M059J (cell line): ENCODE data around the gene RNF138. TPM values are rescaled to one million over a fixed set of nuclear protein-coding genes. Genes with fewer than 3 reads are reported as not detected.
"Not testable (repeated sequence)": the region's sequence is repeated elsewhere in the genome, so short reads cannot be mapped to it uniquely, and the experiment has no call there.

Experiments
- DNase-seq: peaks from one replicate; pipeline ENCODE4 v3.0.0-alpha.2; 2012; ENCODE audit warnings: low read depth
- total RNA-seq: library from RNA; depleted of rRNA; stranded (reverse); fragments of >200 nt; shearing (Covaris generic); gene quantifications from 2 replicates; pipeline ENCODE4 v1.2.3, GENCODE V29; 2014

The RNF138 gene
- total RNA-seq, 1 experiment from 2014 or later = 78.6 TPM

DNA sequence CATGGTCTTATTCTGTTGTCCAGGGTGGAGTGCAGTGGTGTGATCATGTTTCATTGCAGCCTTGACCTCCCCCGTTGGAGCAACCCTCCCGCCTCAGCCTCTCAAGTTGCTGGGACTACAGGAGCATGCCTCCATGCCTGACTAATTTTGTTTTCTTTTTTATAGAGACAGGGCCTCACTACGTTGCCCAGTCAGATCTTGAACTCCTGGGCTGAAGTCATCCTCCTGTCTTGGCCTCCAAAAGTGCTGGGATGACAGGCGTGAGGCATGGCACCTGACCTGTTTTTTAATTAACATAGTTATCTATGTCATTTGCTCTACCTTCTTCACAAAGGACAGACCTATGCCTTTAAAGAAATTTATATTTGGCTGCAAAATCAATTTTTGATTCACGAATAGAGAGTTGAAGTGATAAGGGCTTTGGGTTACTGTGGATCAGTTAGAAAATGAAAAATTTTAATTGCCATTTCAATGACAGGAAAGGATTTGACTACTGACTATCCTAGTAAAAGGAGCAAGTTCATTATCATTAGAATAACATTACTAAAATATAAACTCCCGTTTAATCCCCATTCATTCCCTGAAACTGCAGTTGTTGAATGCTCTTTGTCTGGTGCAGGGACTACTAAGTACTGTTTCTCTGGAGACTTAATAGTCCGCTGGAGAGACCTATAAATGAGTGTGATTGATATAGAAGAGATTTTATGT, 3.7 kb downstream of the RNF138 start:
- DNase-seq = no peak

DNA sequence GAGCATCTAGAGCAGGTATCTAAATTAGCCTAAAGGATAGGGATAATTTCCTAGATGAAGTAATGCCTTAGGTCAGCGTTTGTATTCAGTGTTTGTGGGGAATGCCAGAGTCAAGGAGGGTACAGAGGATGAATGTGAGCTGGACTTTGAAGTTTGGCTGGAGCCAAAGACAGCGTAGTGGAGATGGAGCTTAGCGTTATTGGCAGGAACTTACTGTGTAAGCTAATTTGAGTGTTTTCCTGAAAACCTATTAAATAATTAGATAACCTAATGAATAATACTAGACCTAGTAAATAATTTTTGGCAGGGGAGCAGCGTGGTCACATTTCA, 4.2 kb downstream of the RNF138 start:
- DNase-seq = no peak

DNA sequence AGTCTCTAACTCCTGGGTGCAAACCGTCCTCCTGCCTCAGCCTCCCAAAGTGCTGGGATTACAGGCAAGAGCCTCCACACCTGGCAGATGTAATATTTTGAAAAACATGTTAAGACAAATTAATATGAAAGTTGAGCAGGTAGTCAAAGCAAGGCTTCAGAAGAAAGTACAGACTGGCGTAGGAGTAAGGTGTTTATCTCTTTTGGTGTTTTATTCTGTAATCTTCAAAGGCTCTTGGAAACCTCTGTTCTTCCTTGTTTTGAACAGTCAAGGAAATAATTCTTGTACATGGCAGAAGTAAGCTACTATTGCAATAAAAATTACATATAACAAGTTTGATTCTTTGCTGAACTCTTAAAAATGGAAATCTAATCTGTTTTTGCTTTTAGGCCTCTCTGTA, 5.3 kb downstream of the RNF138 start:
- DNase-seq = no peak

DNA sequence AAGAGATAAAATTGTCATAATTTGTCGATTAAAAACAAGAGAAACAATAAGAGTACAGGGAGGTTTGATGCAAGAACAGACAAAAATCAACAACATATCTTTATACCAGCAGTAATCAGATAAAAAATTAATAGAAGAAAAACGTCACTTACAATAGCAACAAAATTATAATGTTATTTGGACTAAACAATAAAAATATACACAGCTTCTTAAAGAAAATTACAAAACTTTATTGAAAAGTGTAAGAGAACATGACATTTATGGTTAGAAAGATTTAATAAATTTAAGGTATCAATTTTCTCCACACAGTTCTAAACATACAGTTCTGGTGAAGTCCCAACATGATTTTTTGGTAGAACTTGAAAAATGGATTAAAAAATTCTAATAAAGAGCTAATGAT, 12.8 kb downstream of the RNF138 start:
- DNase-seq = no peak

DNA sequence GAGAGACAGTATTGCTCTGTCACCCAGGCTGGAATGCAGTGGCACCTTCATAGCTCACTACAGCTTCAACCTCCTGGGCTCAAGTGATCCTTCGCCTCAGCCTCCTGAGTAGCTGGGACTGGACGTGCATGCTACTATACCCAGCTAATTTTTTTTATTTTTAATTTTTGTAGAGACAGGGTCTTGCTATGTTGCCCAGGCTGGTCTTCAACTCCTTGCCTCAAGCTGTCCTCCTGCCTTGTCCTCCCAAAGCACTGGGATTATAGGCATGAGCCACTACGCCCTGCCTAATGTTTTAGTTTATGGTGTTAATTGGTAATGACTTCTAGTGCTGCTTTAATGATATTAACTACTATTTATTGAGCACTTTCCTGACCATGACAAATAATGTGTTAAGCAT, 18.3 kb downstream of the RNF138 start:
- DNase-seq = no peak

DNA sequence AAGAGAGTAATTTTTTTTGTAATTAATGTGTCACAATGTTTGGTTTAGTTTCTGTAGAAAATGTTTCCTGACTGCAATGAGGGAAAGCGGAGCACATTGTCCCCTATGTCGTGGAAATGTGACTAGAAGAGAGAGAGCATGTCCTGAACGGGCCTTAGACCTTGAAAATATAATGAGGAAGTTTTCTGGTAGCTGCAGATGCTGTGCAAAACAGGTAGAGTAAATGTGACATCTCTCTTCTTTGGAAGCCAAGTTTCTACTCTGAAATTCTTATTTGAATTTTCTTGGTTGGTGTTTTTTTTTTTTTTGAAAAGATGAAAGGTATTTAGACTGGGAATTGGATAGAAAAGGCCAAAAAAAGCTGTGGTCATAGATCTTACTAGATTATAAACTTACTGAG, 20.0 kb downstream of the RNF138 start:
- DNase-seq = no peak

DNA sequence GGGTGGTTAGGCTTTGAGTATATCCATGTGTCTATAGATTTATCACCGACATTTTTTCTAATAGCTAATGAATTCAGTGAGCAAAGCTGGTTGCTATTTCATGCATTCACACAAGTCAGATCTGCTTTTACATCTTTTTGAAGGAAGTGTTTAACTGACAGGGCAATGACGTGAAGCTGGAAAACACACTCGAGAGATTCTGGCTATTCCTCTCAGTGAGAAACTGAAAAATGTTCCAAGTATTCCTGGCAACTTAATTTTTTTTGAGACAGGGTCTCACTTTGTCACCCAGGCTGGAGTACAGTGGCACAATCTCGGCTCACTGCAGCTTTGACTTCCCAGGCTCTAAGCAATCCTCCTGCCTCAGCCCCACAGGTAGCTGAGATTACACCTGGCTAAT, 21.2 kb downstream of the RNF138 start:
- DNase-seq = no peak

DNA sequence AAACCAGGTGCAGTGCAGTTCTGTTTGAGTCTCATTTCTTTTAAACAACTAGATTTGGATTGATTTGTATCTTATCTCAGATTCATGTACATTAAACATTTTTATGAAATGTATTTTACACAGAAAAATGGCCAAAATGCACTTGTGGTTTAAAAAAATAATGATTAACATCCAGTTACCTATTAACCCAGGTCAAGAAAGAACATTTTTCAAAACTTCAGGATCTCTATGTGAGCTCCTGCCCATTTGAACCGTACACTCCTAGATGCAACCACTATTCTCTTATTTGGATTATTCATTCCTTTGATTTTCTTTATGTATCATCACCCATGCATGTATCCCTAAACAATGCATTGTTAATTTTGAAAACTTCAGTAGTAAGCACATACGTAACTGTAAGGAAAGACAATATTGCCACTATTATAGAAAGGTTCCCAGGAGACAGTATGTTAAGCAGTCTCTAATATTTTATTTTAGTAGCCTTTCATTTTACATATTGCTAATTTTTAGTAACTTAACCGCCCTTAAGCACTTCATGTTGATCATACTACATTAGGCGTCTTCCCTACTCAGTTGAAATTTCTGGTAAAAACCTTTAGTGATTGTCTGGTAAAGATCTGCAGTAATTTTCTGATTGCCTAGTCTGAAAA, 22.7 kb downstream of the RNF138 start:
- DNase-seq = no peak

DNA sequence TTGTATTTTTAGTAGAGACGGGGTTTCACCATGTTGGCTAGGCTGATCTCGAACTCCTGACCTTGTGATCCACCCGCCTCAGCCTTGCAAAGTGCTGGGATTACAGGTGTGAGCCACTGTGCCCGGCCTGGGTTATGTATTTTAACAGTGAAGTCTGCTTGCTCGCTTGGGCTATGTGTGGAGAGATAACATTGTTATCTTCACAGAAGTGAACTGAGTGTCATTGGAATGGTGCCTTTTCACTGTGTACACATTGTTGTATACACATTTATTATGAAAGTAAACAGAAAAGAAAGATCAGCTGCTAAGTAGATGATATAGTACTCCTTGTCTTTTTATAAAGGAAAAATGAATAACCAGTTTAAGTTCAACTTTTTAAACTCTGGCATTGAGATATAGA, 30.4 kb downstream of the RNF138 start:
- DNase-seq = no peak

DNA sequence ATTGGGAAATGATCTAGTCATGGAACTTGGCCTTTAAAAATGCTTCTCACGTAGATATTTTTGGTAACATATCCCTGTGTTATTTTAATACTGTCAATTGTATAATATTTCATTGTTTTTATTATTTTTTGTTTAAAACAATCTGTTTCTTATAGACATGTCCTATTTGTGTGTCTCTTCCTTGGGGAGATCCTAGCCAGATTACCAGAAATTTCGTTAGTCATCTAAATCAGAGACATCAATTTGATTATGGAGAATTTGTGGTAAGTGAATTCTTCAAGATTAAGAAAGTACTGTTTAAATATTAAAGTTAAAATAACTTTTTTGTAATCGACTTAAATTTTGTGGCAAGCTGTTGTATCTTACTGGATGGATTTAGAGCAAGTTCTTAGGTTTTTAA, 34.9 kb downstream of the RNF138 start:
- DNase-seq = no peak

DNA sequence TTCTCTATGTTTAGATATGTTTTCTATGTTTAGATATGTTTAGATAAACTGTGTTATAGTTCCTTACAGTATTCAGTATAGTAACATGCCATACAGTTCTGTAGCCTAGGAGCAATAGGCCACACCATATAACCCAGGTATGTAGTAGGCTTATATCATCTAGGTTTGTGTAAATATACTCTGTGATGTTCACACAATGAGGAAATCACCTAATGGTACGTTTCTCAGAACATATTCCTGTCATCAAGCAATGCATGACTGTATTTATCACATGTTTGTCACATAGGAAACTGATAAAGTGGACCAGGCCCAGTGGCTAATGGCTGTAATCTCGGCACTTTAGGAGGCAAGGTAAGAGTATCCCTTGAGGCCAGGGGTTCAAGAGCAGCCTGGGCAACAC, 44.0 kb downstream of the RNF138 start:
- no peak for DNase-seq

DNA sequence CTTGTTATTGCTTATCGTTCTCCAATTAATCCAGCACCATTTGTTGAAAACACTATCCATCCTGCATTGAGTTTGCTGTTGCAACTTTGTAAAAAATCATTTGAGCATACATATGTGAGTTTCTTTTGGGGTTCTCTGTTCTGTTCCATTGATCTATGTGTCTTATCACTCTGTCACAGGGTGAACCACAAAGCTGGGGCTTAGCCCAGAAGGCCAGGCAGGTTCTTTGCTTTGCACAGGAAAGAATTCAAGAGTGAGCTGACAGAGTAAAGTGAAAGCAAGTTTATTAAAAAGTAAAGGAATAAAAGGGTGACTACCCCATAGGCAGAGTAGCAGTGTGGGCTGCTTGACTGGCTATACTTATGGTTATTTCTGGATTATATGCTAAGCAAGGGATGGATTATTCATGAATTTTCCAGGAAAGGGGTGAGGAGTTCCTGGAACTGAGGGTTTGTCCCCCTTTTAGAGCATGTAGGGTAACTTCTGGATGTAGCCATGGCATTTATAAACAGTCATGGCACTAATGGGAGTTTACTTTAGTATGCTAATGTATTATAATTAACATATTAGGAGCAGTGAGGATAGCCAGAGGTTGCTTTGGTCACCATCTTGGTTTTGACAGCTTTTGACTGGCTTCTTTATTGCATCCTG, 46.8 kb downstream of the RNF138 start:
- DNase-seq = no peak

DNA sequence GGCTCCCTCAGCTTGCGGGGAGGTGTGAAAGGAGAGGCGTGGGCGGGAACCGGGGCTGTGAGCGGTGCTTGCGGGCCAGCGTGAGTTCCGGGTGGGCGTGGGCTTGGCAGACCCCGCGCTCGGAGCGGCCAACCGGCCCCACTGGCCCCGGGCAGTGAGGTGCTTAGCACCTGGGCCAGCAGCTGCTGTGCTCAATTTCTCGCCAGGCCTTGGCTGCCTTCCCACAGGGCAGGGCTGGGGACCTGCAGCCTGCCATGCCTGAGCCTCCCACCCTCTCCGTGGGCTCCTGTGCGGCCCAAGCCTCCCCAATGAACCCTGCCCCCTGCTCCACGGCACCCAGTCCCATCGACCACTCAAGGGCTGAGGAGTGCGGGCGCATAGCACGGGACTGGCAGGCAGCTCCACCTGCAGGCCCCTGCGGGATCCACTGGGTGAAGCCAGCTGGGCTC, 48.2 kb downstream of the RNF138 start:
- DNase-seq = no peak

DNA sequence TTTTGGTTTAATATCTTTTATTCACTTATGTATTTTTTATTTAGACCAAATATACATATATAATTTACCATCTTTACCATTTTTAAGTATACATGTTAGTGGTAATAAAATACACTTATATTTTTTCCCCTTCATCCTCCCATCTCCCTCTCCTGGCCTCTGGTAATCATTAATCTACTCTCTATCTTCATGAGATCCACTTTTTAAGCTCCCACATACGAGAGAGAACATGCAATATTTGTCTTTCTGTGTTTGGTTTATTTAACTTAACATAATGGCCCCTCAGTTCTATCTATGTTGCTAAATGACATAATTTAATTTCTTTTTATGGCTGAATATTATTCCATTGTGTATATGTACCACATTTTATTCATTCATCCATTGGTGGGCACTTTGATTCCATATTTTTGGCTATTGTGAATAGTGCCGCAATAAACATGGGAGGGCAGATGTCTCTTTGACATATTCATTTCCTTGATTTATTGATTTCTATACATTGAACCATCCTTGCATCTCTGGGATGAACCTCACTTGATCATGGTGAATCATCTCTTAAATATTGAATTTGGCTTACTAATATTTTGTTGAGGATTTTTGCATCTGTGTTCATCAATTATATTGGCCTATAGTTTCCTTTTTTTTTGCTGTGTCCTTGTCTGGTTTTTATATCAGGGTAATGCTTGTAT, 56.7 kb downstream of the RNF138 start:
- DNase-seq = no peak

DNA sequence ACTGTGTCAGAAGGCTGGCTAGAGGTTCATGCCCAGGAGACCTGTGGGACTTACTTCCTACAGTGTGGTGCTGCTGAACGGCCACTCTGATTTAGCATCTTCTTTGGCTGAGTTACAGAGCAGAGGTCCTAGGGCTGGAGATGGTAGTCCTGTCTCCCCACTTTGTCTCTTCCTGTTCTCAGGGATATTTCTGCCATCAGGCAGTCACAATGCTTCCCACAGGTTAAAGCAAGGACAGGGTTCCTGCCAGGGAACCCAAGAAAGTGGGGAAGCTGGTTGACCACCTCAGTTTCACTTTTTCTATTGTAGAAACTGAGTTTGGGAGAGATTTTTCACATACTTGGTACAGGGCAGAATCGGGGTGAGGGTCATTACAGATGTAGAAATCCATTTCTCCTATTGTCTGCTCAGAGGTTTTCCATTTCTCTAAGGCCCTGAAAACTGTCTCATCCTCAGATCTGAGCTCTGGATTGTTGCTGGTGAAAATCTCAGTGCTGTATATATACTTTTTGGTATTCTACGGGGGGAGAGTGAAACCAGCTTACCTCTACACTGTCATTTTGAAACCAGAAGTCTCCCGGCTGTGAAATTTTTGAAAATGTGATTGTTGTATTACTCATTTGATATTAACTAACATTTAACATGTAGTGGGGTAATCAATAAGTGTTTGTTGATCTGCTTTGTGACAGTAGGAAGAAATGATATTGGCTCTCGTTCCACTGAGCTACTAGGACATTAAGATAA, 61.2 kb downstream of the RNF138 start:
- no peak for DNase-seq

DNA sequence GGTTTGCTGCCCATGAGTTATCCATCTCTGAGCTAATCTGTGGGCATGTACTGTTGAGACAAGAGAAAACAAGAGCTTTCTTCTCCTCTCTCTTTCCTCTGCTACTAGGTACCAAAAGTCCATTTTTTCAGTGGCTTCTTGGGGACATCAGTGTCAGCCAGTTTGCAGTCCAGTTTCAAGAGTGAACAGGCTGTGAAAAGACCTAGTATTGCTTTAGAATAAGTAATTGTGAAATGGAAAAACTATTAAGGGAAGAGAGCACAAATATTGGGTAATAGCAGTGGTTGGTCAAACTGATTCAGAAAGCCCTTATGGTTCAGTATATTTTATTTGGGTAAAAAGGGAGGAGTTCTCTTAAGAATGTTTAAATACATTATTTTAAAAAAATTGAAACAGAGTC, 65.2 kb downstream of the RNF138 start:
- no peak for DNase-seq

DNA sequence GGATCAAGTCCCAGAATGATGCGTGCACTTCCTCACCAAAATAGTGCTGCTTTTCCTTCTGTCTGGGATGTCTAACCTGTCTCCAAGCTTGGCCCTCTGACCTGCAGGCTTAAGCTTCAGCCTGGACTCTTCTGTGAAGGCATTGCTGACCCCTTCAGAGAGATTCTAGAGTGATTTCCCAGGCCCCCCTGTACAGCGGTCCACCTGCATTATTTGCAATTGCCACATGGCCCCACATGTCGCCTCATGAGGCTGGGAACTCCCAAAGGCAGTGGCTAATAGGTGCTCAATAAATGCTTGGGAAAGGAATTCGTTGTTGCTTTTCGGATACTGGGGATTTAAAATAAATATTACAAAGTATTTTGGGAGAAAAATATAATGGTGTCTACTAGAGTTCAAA, 65.9 kb downstream of the RNF138 start:
- no peak for DNase-seq

DNA sequence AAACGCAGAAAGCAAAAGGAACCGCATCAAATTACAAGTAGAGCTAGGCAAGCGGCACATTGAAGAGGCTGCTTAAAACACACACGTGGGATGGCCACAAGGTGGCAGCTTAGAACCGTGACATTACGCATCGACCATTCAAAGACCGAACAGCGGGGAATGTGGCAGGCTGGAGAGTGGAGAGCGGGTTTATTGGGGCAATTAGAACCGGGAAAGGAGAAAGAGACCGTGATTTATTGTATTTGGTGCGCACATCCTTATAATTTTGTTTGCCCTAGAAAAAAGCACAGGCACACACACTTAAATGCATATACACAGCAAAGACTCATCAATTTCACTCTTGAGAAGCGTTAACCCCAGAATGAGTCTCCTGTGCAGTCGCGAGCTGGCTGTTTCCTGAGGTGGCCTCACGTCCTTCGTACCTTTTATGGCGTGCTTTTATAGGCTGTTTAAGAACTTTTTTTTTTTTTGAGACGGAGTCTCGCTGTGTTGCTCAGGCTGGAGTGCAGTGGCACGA, 66.5 kb downstream of the RNF138 start:
- peak; percentile 83 for DNase-seq

DNA sequence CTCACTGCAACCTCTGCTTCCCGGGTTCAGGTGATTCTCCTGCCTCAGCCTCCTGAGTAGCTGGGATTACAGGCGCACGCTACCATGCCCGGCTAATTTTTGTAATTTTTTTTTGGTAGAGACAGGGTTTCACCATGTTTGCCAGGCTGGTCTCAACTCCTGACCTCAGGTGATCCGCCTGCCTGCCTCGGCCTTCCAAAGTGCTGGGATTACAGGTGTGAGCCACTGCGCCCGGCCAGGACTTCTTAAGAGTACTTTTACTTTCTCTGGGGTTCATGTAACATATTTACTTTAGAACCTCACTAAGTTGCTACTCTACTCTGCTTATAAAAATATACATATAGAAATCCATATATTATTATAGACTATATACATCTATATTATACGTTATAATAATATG, 67.0 kb downstream of the RNF138 start:
- not testable (repeated sequence) for DNase-seq

DNA sequence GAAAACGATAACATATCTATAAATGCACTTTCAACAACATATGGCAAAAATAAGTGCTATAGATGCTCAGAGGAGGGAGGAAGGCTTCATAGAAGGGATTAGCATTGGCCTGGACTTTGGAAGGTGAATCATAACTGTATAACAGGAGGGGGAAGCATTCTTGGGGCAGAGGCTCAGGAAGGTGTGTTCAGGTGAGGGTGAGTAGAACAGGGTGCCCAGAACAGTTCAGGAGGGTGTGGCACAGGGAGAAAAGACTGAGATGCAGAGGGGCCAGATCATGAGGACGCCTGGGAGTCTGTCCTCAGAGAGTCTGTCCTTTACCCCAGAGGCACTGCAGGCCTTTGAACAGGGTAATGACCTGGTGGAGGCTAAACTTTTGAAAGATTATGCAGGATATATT, 68.9 kb downstream of the RNF138 start:
- DNase-seq = no peak

DNA sequence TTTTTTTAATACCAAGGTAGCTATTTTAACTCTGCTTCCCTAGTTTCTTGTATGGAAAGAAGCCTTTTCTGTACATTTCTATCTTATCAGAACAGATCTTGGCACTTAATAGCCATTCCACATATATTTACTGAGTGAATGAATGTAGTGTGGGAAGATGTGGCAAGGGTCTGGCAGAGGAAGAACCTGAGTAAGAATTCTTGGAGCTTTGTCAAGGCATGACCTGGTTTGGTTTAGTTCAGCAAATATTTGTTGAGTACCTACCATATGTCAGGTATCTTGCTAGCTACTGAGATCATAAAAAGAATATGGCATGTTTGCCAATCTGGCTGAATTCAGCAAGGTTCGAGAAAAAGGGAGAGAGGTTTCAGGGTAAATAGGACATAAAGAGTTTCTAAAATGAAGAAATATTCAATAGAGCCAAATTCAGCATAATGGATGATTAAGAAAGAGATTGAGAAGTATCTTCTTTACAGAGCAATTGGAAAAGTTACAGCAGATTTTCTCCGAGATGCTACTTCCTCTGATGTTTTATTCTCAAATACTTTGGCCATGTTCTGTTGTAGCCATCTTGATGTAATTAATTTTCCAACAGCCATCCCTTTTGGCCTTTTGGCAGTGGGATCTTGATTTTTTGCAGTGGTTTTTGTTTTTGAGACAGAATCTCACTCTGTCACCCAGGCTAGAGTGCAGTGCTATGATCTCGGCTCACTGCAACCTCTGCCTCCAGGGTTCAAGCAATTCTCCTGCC, 76.5 kb downstream of the RNF138 start:
- DNase-seq = no peak
